Thyroid gland (tissue), 4 donors: Measurements from ENCODE around the gene COL19A1.

Experiments used
- CTCF ChIP-seq, 6 experiments: fragments of 200-600 bp in 3 of 6; fragments of 450-650 bp in 3 of 6; sonication (generic) in 3 of 6; IDR thresholded peaks; one replicate each; pipeline ENCODE4 v1.5.1; 2016 to 2019; ENCODE audit warnings: antibody characterized with exemption in 6 of 6, mild to moderate bottlenecking in 2 of 6, inconsistent platforms in 1 of 6, moderate library complexity in 1 of 6
- POLR2A ChIP-seq, 2 donors: fragments of 450-650 bp; IDR thresholded peaks; one replicate each; pipeline ENCODE4 v1.6.1; 2017; ENCODE audit warnings: antibody characterized with exemption in 2 of 2, mild to moderate bottlenecking in 2 of 2, moderate library complexity in 1 of 2

- TF ChIP-seq CTCF (IDR thresholded peaks at IDR 0.05) (no peak), POLR2A (IDR thresholded peaks at IDR 0.05) (no peak)
Measured at GRCh38 chr6:70208235-70208790, 342.0 kb downstream of the COL19A1 start.
